Stimulated activated CD8-positive, alpha-beta memory T cell treated with anti-CD3 and anti-CD28 coated beads, Interleukin-15, amount 100 ng/mL, for 24 hours (primary cell): ENCODE results near the gene MINDY2.

Source experiments
- DNase-seq: peaks from one replicate; pipeline ENCODE4 v3.0.0-alpha.2; 2020; ENCODE audit warnings: low read depth

Gene MINDY2

GRCh38 chr15:58770857-58771620 is at the start of gene MINDY2:
MINDY2 (plus strand) TSS chr15:58771302; CDS start chr15:58771396, 94 bp downstream.
- peak; percentile 90 for DNase-seq

GRCh38 chr15:58724466-58724865 is 46.6 kb upstream of the MINDY2 start:
- DNase-seq = no peak

GRCh38 chr15:58726867-58727266 is 44.2 kb upstream of the MINDY2 start:
- no peak for DNase-seq

- DNase-seq = no peak
Measured at GRCh38 chr15:58731756-58732535, 39.2 kb upstream of the MINDY2 start.

- DNase-seq = no peak
Measured at GRCh38 chr15:58732625-58733363, 38.3 kb upstream of the MINDY2 start.

GRCh38 chr15:58734859-58735258 is 36.2 kb upstream of the MINDY2 start:
- no peak for DNase-seq

- no peak for DNase-seq
Measured at GRCh38 chr15:58736018-58736643, 35.0 kb upstream of the MINDY2 start.

- no peak for DNase-seq
Measured at GRCh38 chr15:58737298-58737697, 33.8 kb upstream of the MINDY2 start.

GRCh38 chr15:58738046-58738707 is 32.9 kb upstream of the MINDY2 start:
- DNase-seq = no peak

GRCh38 chr15:58740436-58740835 is 30.7 kb upstream of the MINDY2 start:
- no peak for DNase-seq

GRCh38 chr15:58741032-58741431 is 30.1 kb upstream of the MINDY2 start:
- DNase-seq = no peak

- no peak for DNase-seq
Measured at GRCh38 chr15:58742022-58742813, 28.9 kb upstream of the MINDY2 start.

- no peak for DNase-seq
Measured at GRCh38 chr15:58742819-58743502, 28.1 kb upstream of the MINDY2 start.

GRCh38 chr15:58746174-58746573 is 24.9 kb upstream of the MINDY2 start:
- DNase-seq = no peak

- no peak for DNase-seq
Measured at GRCh38 chr15:58748040-58748851, 22.9 kb upstream of the MINDY2 start.

GRCh38 chr15:58748852-58749531 is 22.1 kb upstream of the MINDY2 start:
- DNase-seq = no peak

- DNase-seq = peak; percentile 97
Measured at GRCh38 chr15:58749532-58750337, 21.4 kb upstream of the MINDY2 start, which contains the start of gene ADAM10. ADAM10 (minus strand) TSS chr15:58749707; CDS start chr15:58749534, 173 bp downstream.

- no peak for DNase-seq
Measured at GRCh38 chr15:58752716-58753115, 18.4 kb upstream of the MINDY2 start.
